ENCODE results near the gene PODXL2. TPM values are rescaled to one million over a fixed set of nuclear protein-coding genes. Genes with fewer than 3 reads are reported as not detected.

The PODXL2 gene
- total RNA-seq, 1 experiment from 2014 or later: 5.7 TPM

DNA sequence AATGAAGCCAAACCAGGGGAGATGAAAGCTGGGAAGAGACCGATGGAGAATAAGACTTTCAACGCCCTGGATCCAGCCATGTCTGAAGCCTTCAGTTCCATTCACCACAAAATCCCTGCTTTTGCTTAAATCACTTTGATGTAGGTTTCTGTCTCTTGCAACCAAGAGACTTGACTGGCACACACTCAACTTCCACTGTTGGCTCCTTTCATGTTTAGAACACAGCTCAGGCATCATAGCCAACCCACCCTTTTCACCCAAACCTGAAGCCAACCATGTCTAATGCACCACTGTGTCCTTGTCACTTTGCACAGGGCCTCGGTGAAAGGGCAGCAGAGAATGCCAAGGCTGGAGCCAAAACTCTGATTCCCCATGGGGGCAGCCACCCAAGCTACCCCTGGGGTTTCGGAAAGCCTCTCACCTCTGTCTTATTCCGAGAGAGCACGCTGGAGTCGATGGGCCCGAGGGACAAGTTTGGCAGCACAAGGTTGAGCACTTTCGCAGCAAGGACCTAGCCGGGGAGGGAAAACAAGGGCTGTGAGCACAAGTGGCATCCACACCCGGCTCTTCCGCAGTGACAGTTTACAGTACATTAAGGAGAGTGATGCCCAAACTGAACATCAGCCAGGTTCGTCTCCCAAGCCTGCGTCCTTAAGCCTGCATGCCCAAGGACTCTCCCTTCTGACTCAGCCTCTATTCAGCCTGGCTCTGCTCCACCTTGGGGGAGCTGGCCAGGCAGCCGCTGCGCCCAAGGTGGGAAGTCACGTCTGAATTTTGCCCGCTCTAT lies 81.4 kb downstream of the PODXL2 start:
- H4K20me1 ChIP-seq (ENCODE audit: insufficient read depth): no peaks in the 10 kb centered on the region
- H2AFZ ChIP-seq (ENCODE audit: low read depth, low read length, poor library complexity, severe bottlenecking): no peak overlapping the region
- no peaks in the 10 kb centered on the region for H3K27me3 ChIP-seq (ENCODE audit: insufficient read depth, low read length)
- ChIA-PET POLR2A (interaction anchor here (0.9 kb wide), 1 partner anchor 11 kb away, joined by 3 read pairs; no protein-coding TSS in a partner anchor), CTCF (no interaction called here), RAD21 (ENCODE audit: low non-redundant PET in 1 of 2, low total read pairs in 2 of 2, uncharacterized antibody in 2 of 2, unreplicated experiment in 2 of 2) (no interaction called here)
- no peaks in the 10 kb centered on the region for H3K9me3 ChIP-seq (ENCODE audit: control insufficient read depth in 1 of 2, insufficient read depth in 1 of 2, low read depth in 1 of 2, low read length in 2 of 2)
- H3K79me2 ChIP-seq (ENCODE audit: insufficient read depth, low read length): no peaks in the 10 kb centered on the region
- TF ChIP-seq ELF1 (IDR thresholded peaks at IDR 0.05; ENCODE audit: borderline replicate concordance, low read depth) (no peak), EZH2phosphoT487 (IDR thresholded peaks at IDR 0.05; ENCODE audit: borderline replicate concordance) (no peak), ZBTB33 (IDR thresholded peaks at IDR 0.05; ENCODE audit: extremely low read depth, insufficient replicate concordance, low read length) (no peak), POLR2A (IDR thresholded peaks at IDR 0.05; ENCODE audit: borderline replicate concordance, extremely low read depth, insufficient read depth, insufficient read length) (no peak), JUND (IDR thresholded peaks at IDR 0.05) (no peak), EGR1 (IDR thresholded peaks at IDR 0.05; ENCODE audit: low read depth) (no peak), CEBPB (IDR thresholded peaks at IDR 0.05; ENCODE audit: low read depth) (no peak), YY1 (IDR thresholded peaks at IDR 0.05; ENCODE audit: extremely low read depth, insufficient replicate concordance, low read depth, low read length) (no peak), TCF7L2 (IDR thresholded peaks at IDR 0.05; ENCODE audit: borderline replicate concordance, extremely low read depth, insufficient read depth, insufficient read length) (no peak), FOSL1 (IDR thresholded peaks at IDR 0.05; ENCODE audit: low read depth) (no peak), ZFX (IDR thresholded peaks at IDR 0.05) (no peak), RAD21 (IDR thresholded peaks at IDR 0.05; ENCODE audit: low read depth) (no peak), POLR2AphosphoS5 (IDR thresholded peaks at IDR 0.05; ENCODE audit: low read depth, low read length) (no peak), EZH2 (IDR thresholded peaks at IDR 0.05) (no peak), CBX3 (IDR thresholded peaks at IDR 0.05; ENCODE audit: low read depth) (no peak), SIN3A (IDR thresholded peaks at IDR 0.05; ENCODE audit: low read depth) (no peak)
- TF ChIP-seq, protein P1, sequence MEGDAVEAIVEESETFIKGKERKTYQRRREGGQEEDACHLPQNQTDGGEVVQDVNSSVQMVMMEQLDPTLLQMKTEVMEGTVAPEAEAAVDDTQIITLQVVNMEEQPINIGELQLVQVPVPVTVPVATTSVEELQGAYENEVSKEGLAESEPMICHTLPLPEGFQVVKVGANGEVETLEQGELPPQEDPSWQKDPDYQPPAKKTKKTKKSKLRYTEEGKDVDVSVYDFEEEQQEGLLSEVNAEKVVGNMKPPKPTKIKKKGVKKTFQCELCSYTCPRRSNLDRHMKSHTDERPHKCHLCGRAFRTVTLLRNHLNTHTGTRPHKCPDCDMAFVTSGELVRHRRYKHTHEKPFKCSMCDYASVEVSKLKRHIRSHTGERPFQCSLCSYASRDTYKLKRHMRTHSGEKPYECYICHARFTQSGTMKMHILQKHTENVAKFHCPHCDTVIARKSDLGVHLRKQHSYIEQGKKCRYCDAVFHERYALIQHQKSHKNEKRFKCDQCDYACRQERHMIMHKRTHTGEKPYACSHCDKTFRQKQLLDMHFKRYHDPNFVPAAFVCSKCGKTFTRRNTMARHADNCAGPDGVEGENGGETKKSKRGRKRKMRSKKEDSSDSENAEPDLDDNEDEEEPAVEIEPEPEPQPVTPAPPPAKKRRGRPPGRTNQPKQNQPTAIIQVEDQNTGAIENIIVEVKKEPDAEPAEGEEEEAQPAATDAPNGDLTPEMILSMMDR (IDR thresholded peaks at IDR 0.05 in 2 of 3, conservative IDR thresholded peaks at IDR 0.05 in 1 of 3; ENCODE audit: borderline replicate concordance in 1 of 3, insufficient read depth in 1 of 3, low read depth in 2 of 3, low read length in 2 of 3): no peak
- TF ChIP-seq, protein P2, sequence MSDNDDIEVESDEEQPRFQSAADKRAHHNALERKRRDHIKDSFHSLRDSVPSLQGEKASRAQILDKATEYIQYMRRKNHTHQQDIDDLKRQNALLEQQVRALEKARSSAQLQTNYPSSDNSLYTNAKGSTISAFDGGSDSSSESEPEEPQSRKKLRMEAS (IDR thresholded peaks at IDR 0.05): no peak
- no peak overlapping the region for H3K27ac ChIP-seq (ENCODE audit: low read depth, low read length)
- BruUV-seq (replicated peaks): no TSS peak
- peaks cover 0 to 8% of the 10 kb centered on the region in 2 experiments; a peak in 1 of 4 replicates for H3K4me1 ChIP-seq (ENCODE audit: control insufficient read depth in 1 of 2, insufficient read depth in 2 of 2, low read length in 2 of 2)
- no peaks in the 10 kb centered on the region for H3K9me2 ChIP-seq (ENCODE audit: insufficient read depth)
- ATAC-seq (no peak), DNase-seq (ENCODE audit: low read depth, low spot score) (no peak)
- H3K4me2 ChIP-seq (ENCODE audit: low read length): no peak overlapping the region
- H3K36me3 ChIP-seq (ENCODE audit: control insufficient read depth in 1 of 2, insufficient read depth in 2 of 2, low read length in 2 of 2): no peaks in the 10 kb centered on the region
- H3K4me3 ChIP-seq (replicated peaks in 1 of 2; ENCODE audit: low read depth in 1 of 2, low read length in 2 of 2): no peak overlapping the region
- no peak overlapping the region for H3K9ac ChIP-seq (ENCODE audit: low read length)
- intact Hi-C loops (cut with micrococcal nuclease): no loop called here
